HG03103 (cell line): ENCODE measurements around the gene SLX9.

Experiments
- ATAC-seq: cut with Tn5 transposase; IDR thresholded peaks from one replicate; pipeline ENCODE4 v1.9.1; 2021; ENCODE audit warnings: low read depth; ENCODE audit not compliant: unreplicated experiment

The SLX9 gene

DNA sequence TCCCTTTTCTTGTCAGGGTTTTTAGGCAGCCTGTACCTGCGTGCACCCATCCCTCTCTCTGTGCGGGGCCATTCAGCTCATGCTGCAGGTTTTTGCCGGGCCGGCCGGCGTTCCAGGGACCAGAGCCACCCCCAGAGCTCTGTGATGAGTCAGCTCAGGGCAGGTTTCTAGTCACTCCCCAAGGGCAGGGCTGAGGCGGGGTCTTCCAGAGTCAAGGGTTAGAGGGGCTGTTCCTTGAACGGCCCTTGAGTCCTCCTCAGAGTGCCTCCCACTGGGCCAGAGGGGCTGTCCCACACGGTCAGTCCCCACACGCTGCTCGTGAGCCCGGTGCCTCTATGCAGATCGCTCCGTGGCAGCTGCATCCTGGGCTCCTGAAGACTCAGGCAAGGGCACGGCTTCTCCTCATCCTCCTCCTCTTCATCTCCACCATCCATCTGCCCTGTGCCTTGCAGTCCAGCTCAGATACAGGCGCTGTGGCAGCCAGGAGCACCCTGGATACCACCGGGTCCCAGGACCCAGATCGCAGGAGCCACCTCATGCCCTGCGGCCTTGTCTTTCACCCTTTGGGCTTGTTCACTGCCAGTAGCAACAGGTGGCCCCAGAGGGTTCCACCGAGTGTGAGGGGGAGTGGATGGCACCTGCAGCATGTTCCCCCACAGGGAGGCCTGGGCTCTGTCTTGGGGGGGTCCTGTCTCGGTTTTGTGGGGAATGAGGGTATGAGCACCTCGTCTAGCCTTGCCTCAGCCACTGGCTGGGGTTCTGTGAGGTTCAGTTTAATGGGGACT lies 17.4 kb downstream of the SLX9 start:
- no peak for ATAC-seq

DNA sequence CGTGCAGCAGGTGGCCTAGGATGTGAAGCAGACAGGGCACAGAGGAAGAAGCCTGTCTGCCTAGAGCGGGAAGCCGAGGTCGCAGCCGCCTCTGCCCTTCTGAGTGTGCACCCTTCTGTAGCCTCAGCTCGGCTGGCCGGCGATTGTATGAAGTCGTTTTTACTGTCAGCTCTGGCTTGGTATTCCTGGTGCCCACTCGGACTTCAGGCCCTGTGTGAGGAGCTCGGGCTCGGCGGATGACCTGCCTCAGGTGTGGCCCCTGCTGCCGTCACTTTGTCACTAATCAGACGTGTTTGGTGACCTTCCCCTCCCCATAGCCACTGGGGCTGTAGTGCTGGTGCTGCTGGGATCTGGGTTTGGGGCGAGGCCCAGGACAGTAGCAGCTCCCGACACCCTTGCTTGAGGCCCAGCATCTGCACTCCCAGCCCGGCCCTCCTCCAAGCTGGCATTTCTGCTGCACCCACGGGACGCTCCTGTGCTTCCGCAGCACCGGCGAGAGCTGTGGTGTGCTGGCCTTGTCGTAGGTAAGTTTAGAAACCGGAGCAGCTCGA lies 18.1 kb downstream of the SLX9 start:
- no peak for ATAC-seq

DNA sequence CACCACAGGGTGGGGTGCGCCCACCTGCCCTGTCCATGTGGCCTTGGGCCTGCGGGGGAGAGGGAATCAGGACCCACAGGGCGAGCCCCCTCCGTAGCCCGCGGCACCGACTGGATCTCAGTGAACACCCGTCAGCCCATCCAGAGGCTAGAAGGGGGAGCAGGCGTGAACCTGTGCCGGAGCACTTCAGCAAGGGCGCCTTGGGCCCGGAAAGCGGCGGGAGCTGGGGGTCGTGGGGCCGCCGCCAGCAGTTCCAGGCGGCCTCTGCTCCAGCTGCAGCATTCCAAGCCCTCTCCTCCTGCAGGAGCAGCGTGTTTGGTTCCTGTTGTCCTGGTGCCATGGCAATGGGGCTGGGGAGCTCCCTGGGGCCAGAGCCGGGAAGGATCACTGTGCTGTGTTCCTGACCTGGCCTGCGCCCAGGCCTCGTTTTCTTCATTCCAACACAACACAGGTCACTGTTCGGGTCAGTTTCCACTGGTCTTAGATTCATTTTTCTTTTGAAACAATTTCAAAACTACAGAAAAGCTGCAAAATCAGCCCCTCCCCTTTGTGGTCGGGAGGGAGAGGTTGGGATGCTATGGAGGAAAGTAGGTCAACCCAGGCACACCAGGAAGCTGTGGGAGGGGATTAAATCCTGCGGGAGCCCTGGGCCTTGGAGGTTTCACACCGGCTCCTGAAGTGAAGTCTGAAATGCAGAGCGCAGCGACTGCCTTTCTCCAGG lies 18.8 kb downstream of the SLX9 start:
- ATAC-seq = no peak

DNA sequence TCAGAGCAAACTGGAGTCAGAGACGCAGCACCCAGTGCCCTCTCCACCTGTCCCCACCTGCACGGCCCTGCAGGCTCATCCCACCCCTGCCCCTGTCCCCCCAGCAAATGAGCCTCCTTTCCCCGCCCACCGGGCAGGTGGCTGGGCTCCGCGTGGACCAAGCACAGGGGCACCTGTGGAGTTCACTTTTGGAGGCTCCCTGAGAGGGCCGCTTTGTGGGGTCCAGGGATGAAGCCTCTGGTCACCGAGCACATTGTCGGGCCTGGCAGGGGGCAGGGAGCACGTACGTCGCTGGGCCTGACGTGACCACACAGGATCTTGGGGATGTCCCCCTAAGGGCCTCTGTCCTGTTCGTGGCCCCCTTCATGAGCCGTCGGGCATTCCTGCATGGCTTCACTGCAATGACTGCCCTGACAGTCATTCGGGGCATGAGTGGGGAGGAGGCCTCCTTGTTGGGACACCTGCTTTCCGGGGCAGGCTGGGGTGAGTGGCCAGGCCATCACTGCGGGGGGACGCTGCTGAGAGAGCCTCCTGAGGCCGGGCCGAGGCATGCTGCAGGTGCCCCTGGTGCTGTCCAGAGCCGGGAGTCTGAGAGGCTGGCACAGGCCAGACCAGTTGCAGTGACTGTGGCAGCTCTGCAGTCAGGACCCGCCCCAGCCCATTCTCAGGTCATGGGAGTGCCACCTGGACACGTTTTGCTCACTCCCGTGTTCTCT lies 19.7 kb downstream of the SLX9 start:
- no peak for ATAC-seq

DNA sequence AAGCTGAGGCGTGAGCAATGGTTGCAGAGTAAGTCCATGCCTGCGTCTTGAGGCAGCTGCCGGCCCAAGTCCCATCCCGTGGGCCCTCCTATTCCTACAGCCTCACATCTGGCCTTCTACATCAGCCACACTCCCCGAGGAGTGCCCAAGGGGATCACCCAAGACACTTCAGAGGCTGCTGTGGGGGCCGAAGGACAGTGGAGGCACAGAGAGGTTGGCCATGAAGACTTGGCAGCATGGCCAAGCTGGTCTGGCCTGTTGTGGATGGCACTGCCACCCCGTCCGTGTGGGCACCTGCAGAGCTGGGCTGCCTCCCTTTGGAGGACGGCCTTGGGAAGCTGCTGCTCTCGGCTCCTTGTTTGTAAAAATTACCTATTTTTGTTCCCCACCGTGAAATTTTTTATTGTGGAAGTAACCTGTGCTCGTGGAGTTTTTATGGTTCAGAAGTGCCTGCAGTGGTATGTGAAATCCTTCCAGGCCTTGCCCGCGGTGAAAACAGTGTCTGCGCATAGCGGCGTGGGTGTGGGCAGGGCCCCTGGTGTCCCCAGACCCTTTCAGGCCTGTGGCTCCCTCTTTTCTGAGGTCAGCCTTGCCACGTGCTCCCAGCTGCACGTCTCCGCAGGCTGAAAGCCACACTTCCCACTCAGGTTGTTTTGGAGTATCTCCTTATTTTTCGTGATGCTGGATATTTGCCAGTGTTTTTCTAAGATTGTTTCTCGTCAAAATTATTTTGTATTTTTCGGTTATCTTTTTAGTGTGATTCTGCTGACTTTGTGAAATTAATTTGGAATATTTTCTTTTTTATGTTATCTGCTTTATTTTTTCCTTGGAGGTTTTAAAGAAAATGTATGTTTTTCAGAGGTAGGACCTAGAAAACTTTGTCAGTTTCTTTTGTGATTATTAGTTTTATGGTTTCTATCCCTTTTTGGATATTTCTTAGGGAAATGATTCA lies 20.6 kb downstream of the SLX9 start:
- ATAC-seq = no peak

- ATAC-seq = no peak
Observed at GRCh38 chr21:44962403-44962966, 22.7 kb downstream of the SLX9 start.

DNA sequence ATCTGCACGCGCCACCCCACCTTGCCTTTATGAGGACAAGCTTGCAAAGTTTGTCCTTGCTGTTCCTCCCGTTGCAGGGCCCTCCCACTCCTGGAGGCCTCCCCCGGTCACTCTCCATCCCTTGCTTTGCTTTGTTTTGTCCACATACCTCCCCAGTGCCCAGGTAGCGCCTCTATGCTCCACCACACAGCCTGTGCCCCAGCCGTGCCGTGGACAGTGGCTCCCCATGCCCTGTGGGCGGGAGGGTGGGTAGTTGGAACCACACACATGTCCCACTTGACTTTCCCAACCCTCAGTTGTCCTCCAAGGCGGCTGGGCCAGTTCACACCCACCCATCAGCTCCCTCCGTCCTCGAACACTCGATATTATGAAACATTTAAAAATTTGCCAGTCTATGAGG lies 24.6 kb downstream of the SLX9 start:
- no peak for ATAC-seq

DNA sequence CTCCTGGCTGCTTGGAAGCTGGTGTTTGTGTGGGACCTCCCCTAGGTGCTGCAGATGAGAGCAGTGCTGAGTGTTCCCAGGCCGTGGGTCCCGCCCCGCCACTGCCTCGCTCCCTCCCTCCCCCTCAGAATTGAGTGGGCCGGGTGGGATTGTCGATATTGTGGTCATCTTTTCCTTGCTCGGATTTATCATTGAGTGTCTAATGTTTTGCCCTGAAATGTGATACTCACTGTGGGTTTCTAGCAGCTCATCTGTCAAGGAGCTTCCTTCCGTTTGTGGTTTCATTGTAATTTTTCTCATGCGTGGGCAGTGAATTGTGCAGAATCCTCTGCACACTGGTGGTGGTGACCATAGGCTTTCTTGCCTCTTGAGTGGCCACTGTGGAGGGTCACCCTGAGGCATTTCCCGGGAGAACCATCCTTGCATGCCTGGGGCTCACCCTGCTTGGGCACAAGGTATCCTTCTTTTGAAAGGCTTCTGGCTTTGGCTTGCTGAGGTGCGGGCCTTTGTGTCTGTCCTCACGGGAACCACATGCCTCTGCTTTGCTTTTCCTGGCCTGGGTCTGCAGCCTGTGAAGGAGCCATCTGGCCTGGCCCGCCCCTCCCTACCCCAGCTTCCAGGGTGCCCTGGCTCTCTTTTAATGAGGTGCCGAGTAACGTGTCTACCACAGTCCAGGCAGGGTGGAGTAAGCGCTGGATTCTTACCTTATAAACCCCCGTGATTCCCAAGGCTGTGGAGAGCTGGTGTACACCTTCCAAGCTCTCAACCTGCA lies 25.6 kb downstream of the SLX9 start:
- no peak for ATAC-seq

DNA sequence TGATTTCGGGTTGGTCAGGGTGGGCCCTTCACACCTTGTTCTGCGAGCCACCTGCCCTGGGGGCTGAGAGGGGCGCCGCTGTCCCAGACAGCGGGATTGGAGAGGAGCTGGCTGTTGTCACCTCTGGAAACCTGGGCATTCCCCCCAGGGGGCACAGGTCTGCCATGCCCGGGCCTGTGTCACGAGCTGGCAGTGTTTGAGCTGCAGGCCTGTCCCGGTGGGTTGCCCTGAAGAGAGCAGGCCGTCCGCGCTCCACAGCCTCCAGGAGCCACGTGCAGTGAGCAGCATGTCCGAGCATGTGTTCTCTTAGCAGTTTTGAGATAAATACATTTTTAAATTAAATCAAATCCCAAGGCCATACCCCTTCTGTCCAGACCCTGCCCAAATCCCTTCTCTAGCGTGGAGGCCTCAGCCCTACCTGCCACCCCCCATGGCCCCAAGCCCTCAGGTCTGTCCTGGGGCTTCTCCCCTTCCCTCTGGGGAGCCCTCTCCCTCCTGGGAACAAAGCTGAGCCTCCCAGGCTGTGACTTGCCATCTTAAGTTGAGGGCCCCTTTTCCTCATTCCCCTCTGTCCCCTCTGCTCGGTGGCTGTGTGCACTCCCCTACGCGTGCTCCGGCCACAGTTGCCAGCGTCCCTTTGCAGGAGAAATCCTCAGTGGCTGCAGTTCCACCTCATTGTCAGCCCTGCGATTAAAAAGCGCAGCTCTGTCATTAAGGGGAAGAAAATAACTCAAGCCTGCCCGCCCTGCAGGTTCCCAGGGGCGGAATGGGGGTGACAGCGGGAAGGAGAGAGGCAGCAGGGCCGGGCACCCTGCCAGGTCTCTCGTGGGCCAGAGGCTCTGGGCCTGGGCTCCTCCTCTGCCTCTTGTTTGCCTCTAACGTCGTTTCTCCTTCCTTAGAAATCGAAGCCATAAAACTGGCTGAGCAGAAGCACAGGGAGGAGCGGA lies 26.6 kb downstream of the SLX9 start:
- no peak for ATAC-seq

- ATAC-seq = no peak
Observed at GRCh38 chr21:44967082-44968047, 27.5 kb downstream of the SLX9 start.

- ATAC-seq = no peak
Observed at GRCh38 chr21:44969066-44969670, 29.3 kb downstream of the SLX9 start.

GRCh38 chr21:44969931-44970755 lies 30.3 kb downstream of the SLX9 start:
- no peak for ATAC-seq

DNA sequence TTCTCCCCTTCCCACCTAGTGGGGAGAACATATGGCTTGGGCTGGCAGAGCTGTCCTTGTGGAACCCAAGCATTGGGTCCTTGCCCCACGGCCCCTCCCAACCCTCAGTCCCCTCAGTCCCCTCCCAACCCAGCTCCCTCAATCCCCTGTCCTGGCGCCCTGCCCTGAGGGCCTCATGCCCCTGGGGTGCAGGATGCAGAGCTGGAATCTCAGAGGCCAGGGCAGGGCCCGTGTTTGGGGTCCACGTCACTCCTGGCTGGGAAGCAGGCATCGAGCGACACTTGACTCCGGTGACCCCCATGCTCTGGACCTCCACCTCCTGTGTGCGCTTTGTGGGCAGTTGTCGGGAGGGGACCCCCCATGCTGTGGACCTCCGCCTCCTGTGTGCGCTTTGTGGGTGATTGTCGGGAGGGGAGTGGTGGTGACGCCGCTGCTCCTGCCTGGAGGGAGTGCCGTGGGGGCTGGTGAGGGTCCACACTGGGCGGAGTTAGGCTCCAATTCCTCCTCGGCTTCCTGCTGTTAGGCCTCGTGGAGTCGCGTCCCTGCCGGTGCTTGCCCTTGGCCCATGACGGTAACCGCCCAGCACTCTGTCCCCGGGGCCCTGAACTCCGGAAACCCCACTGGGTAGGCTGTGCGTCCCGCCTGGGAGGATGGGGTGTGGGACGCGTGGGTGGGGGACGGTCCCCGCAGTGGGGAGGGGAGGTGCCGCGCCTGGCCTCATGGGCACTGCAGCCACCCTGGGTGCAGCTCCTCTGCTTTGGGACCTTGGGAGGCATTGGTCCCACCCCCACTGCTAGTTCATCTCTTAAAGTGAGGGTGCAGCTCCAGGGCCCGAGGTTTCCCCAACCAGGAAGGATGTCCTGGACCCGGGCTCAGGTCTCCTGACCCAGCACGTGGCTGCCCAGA lies 31.2 kb downstream of the SLX9 start:
- ATAC-seq = no peak

DNA sequence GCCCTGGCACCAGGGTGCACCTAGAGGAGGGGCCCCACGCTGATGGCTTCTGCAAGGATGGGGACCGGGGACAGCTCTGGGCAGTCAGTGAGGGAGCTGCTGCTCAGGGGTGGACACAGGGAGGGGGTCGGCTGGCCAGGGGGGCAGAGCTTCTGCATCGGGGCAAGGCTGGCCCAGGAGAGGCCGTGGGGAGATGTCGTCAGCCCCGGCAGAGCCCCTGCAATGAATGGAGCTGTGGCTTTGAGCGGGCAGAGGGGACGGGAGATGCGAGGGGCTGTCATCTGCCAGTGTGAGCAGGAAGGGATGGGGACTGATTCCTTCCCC lies 31.8 kb downstream of the SLX9 start:
- no peak for ATAC-seq
